ENCODE results near the gene ITGB5. TPM values are rescaled to one million over a fixed set of nuclear protein-coding genes. Genes with fewer than 3 reads are reported as not detected.
"Not testable (repeated sequence)": the region's sequence is repeated elsewhere in the genome, so short reads cannot be mapped to it uniquely, and the experiment has no call there.

The ITGB5 gene
- total RNA-seq, 1 donor from 2014 or later: 57.7 TPM

DNA sequence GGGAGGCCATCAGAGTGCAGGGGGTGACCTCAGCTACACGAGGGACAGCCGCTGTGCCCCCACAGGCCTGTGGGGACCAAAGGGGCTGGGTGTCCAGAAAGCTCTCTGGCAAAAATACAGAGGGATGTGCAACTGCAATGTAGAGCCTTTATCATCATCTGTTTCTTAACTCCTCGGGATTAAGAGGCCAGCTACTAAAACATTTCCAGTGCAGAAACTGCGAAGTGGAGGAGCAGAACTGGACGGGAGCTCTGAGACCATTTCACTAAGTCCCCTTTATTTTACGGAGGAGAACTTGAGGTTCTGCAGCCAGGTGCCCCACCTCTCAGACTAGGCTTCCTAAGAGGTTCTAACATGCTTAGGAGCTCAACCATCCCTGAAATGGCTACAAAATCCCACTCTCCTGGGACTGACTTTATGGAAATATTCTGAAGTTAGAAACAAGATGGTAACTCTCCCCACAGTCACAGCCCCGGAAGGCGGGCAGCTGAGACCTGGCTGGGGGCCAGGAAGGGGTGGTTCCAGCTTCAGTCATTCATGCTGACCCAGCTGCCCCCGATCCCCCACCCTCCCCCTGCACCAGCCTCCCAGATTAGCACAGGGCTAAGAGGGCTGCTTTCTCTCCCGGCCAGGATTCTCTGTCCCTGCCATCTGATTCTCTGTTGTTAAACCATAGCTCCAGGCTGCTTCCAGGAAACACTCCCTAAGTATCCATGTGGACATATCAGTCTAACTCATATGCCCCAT is 116.7 kb downstream of the ITGB5 start:
- no peak for DNase-seq (ENCODE audit: low spot score)

DNA sequence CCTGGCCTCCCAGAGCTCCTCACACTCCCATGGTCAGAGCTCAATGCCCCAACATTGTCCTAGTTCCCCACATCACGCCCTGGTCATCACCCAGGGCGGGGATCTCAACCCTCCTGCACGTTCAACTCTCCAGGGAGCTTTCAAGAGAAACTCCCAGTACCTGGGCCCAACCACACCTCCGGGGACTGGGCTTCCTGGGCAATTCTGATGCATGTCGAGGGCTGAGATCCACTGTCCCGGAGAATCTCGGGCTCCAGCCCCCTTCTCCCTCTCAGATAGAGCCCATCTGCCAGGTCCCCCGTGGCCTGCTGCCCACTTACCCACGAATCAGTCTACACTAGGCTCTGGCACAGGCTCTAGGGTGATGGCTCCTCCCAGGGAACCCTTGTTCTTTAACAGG is 117.7 kb downstream of the ITGB5 start:
- DNase-seq (ENCODE audit: low spot score): no peak

DNA sequence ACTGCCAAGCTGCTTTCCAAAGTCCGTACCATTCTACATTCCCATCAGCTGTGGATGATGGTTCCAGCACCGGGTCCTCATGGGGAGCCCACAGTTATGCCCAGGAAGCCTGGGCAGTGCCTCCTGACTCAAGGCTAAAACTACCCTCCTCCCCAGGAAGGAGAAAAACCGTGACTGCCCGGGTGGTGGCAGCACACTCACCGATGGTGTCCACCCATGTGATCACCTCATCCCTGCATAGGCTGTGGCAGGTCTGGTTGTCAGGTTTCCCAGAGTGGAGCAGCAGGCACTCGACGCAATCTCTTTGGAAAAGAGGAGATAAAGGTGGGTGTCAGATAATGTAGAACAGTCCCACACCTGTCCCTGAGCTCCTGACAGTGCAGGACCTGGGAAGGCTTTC is 118.4 kb downstream of the ITGB5 start:
- no peak for DNase-seq (ENCODE audit: low spot score)

DNA sequence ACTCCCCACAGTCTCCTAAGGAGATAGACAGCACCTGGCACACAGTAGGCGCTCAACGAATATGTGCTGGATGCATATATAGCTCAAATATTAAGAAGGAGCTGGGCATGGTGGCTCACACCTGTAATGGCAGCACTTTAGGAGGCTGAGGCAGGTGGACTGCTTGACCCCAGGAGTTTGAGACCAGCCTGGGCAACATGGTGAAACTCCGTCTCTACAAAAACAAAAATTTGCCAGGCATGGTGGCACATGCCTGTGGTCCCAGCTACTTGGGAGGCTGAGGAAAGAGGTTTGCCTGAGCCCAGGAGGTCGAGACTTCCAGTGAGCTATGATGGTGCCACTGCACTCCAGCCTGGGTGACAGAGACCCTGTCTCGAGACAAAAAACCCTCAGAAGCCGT is 119.5 kb downstream of the ITGB5 start:
- DNase-seq (ENCODE audit: low spot score): no peak

DNA sequence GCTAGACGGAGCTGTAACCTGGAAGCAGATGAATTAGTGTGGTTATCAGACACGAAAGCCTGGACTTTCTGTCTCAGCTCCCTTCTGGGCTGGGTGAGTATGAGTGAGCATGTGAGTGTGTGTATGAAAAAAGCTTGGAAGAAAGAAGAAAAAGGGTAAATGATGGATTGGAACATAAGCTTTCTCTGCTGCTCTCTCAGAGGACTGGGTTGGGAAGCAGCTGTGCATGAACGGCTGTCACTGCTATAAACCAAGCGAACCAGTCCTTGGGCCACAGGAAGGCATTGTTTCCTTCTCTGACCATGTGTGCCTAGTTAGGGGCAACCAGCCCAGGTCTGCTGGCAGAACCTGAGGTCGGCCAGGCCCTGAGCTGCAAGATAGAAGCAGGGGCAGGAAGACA is 119.9 kb downstream of the ITGB5 start:
- DNase-seq (ENCODE audit: low spot score): no peak

DNA sequence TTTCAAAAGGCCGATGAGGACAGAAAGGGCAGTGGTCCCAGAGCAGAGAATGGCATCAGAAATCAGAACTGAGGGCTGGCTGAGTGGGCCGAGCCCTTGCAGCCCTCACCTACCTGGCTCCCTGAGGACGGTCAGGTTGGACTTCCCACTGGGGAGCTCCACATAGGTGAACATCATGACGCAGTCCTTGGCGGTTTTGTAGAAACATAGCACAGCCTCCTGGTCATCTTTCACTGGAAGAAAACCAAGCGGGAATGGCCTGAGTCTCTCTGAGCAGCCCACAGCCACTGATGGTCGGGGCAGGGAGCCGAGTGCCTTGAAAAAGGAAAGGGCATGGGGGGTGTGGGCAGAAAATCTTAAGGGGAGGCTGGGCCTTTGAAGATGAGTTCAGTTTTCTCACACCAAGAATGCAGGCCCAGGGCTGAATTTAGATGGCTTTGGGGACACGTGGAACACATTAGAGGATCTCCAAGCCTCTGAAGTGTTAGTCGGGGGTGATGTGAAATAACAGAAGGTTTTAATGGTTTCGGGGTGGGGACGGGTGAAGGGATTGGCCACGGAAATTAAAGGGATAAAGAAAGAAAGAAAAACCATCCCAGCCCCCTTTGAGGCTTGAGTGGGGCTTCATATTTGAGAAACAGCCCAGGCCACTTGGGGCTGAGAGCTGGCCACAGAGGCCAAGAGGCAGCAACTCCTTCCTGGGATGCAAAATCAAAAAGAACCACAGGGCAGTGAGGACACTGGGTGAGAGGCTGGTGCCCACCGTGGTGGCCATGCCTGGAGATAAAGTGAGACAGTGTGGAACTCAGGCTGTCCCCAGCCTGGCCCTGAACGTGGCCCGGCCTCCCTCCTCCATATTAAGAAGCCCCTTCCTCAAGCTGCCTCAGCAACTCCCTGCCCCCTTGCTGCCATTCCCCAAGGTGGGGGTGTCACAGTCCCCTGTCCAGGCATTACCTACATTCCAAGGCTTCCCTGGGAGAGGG is 120.8 kb downstream of the ITGB5 start:
- no peak for DNase-seq (ENCODE audit: low spot score)

DNA sequence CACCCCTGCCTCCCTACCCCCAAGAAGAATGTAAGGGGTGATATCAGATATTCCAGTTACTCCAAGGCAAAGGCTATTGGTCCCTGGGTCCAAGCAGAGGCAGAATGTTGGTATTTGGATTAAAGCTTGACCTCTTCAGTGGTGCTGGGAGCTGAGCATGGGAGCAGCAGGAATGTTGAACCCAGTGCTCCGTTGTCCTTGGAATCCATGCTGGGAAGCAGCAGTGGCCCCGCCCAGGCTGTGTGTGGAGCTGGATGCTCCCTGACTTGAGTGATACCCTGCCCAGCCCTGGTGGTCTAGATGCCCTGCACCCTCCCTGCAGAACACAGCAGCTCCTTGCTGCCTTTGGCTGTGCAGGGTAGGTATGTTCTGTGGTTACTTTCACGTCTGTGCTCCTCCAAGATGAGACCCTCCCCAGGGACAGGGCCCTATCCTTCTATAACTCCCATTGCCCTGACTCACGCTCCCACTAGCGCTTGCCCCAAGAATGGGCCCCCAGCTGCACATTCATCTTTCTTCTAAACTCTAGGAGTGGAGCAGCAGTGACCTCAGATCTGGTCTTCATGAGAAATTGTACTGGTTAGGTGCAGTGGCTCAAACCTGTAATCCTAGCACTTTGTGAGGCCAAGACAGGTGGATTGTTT is 121.8 kb downstream of the ITGB5 start:
- no peak for DNase-seq (ENCODE audit: low spot score)

DNA sequence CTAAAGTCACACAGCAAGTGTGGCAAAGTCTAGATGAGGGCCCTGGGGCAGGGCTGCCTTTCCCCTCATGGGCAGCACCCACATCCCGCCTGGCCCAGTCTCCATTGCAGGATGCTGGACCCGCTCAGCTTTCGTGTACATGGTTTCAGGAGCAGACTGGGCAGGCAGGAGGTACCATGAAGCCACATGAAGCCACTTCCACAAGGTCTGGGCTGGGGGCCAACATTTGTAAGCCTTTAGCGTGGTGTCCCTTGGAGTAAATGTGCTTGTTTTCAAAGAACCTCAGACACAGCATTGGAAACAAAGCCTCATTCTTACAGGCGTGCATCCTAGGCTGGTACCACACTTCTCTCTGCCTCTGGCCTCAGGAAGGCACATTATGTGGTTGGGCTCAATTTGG is 122.4 kb downstream of the ITGB5 start:
- no peak for DNase-seq (ENCODE audit: low spot score)

DNA sequence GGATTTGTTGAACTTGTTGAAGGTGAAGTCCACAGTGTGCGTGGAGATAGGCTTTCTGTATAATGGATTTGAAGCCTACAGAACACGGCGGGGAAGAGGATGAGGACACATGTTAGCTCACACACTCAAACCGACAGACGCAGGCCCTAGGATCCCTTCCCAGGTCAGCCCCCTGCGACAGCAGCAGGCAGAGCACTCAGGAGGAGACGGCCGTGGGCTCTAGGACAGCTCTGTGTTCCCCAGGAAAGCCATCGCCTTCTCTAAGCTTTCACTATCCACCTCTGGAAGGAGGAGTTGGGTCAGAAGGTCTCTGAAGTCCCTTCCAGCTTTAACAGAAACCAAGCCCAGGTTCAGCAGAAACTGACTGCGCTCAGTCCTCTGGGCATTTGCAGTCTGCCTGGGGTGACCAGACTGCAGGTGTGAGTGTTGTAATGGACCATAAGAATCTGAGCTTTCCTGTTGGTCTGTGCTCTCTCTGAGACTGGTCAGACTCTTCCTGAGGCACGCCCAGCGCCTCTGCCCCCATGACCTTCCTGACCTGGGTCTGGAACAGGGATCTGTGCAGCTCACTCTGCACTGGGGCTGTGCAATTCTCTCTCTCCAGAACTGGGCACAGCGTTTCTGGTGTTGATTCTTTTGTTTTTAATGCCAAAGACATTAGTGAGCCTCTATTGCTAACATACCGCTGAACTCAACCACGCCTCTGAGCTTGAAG is 123.4 kb downstream of the ITGB5 start:
- no peak for DNase-seq (ENCODE audit: low spot score)

DNA sequence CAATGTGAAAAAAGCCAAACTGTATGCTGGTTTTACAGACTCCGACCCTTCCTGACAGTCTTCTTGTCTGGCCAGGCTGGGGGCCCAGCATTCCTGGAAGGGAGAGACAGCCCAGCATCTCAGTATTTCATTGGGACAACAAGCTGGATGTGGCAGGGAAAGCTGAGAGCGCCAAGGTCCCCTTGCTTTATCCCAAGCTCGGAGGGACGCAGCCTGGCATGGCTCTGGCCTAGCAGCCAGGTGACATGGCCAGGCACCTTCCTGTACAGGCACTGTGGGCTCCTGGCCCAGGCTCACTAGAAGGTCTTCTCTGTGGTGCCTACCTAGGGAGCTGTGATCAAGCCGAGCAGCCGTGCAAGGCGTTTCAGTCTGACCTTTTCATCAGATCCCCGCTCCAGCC is 124.0 kb downstream of the ITGB5 start:
- DNase-seq (ENCODE audit: low spot score): no peak

DNA sequence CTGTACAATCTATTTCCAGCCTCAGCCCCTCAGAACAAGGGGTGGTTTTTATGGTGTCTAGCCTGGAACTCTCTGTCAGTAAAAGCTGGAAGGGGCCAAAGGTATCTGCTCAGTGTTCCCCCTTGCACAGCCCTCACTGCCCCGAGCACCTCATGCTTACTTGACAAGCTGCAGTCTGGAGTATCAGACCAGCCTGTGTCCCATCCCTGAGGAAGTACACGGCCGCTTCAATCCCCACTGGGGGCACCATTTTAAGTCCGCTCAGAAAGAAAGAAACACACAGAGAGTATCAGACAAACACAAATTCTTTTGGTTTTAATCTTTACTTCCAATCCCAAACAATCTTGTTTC is 124.5 kb downstream of the ITGB5 start:
- no peak for DNase-seq (ENCODE audit: low spot score)

DNA sequence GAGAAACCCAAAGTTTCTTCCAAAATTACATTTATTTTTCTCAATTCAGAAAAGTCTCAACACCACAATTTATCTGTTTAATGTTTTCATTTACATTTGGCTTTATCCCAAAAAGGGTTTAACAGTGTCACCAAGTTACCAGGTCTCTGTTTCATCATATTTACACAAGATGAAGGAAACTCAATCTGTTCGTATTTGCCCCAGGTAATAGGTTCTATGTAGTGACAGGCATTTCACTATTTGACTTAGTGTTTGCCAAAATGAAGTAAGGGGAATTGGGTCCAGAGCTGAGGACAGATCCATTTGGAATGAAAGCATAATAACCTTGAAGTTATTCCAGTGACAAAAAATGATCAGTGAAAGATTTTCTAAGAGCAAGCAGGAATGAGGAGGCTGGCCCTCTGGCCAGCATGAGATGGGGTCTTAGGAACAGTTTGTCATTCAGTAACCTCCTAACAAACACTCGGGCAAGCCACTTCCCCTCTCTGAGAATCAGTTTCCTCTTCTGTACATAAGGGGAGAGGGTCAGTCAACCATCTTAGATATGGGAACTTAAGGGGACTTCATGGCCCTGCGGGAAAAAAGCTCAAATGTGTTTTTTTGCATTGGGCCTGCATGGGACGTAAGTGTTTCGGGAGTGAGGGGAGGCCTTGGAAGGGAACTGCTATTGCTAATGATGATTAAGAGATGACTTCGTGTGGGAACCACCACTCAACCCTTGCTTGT is 125.1 kb downstream of the ITGB5 start:
- no peak for DNase-seq (ENCODE audit: low spot score)

DNA sequence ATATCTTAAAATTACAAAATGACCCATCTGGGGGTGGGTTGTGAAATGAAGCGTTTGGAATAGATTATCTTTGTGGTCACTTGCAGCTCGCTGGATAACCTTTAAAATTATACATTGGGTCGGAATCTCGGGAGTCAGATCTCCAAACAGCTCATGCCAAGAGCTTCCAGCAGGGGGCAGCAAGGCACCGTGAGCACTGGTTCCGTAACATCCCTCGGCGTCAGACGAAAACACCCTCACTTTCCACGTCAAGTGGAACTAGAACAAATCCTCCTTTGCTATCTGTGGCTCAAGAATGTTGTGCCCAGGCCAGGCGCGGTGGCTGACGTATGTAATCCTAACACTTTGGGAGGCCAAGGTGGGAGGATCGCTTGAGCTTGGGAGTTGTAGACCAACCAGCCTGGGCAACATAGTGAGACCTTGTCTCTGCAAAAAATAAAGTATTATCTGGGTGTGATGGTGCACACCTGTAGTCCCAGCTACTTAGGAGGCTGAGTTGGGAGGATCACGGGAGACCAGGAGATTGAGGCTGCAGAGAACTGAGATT is 125.8 kb downstream of the ITGB5 start:
- DNase-seq (ENCODE audit: low spot score): peak; percentile 89

DNA sequence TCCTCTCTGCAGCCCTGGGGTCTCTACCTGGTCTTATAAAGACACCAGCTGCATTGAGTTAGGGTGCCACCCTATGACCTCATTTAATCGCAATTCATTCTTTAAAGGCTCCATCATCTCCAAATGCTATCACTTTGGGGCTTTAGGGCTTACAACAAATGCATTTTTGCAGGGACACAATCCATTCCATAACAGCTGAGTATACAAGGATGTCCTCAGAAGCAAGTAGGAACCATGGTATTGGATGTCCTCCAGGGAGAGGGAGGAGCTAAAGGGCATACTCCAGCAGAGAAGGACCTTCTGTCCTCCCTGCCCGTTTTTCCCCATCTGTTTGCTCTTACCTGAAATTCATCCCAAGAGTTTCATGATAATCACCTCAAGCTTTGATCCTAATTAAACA is 126.6 kb downstream of the ITGB5 start:
- DNase-seq (ENCODE audit: low spot score): no peak

DNA sequence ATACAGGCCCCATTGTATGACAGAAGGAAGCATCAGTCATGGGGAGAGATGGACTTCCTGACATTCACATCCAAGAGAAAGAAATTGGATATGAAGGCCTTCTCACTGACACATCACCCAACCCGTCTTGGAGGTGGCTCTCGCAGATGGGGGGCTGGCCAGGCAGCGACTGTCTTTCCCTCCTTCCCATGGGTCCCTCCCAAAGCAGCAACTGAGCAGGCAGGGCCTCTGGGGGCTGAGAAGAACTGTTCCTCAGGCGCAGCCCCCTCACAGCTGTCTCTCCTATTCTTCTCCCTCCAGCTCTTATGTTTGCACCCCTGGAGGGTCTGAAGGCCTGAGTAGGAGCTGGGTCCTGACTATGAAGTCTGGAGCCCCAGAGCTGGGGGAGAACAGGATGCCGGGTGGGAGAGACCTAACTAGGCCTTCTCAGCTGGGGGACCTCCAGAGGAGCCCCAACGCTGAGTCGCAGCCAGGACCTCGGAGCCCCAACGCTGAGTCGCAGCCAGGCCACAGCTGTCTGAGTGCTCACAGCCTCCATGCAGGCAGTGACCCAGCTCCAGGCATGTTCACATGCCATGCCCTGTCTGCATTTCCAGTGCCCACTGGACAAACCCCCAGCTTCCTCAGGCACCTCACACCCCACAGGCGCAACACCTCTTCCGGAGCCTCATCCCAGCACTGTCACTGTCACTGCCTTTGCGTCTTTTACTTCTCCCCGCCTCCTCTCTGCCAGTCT is 127.3 kb downstream of the ITGB5 start:
- no peak for DNase-seq (ENCODE audit: low spot score)

DNA sequence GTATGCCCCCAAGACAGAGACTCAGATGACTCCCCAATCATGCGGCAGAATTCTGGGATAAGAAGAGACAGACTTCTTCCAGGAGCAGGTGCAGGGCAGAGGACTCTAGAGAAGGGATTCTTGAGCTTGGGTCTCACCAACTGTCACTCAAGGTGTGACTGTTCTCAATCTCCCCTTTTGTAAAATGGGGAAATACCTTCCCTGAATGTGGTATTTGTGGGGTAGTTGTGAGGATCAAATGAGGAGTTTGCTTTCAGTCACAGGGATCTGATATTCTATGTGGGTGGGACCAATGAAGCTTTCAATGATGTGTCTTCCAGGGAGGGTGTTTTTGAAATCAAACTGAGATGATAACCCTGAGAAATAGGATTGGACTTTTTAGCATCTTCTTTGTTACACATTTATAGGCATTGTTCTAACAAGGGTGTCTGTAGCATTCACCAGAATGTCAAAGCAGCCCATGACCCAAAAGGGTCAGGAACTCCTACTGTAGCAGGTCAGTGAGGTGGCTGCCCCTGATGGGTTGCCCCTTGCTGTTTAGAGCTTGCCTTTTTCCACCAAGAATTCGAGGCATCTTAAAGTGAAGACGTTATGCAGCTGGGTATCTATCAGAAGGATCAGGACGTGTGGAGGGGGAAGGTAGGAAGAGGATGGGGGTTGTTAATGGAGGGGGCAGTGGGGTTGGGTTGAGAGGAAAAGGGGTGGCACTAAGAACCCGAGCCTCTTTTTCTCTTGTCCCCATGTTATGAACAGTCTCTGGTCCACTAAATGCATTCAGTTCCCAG is 128.1 kb downstream of the ITGB5 start:
- no peak for DNase-seq (ENCODE audit: low spot score)

DNA sequence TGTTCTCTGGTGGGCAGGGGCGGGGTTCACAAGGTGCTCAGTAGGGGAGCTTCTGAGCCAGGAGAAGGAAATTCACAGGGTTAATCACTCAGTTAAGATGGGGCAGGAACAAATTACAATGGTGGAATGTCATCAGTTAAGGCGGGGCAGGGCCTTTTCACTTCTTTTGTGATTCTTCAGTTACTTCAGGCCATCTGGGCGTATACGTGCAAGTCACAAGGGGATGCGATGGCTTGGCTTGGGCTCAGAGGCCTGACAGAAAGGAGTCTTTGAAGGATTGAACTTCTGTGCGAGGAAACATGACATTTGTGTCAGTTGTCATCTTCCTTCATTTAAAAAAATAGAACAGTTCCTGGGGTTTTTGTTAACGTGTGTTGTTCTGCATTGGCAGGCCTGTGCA is 129.2 kb downstream of the ITGB5 start:
- not testable (repeated sequence) for DNase-seq (ENCODE audit: low spot score)

DNA sequence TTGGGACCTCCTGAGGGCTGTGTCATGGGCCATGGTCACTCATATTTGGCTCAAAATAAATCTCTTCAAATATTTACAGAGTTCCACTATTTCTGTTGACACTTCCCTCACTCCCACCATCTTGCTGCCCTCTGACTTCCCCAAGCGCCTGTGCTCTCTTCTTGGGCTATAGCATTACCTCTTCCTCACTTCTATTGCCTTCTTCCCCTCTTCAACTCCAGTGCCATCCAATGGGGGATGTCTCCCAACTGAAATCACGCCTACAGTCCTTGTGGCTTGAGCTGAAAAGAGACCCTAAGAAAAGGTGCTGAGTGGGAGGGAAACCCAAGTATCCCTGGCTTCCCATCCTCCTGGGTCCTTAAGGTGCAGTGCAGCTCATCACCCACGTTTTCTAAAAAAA is 135.1 kb downstream of the ITGB5 start:
- DNase-seq (ENCODE audit: low spot score): no peak

DNA sequence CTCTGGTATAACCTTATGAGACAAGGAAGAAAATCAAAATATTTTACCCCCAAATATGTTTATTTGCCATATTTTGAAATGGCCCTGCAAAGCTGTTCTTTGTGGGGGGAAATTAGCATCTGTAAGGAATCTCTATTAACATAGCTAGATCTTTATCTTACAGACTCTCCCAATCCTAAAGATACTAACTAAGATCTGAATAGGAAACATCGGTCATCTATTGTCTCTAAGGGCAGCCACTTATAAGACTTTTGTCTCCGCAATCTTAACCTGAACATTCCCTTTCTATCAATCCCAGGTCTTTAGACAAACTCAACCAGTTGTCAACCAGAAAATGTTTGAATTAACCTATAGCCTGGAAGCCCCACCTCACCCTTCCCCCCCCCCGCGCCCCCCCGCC is 135.7 kb downstream of the ITGB5 start:
- no peak for DNase-seq (ENCODE audit: low spot score)

All from ureter (tissue), 1 donor.